ENCODE results near the gene HECW1. TPM values are rescaled to one million over a fixed set of nuclear protein-coding genes. Genes with fewer than 3 reads are reported as not detected.

HECW1 gene
- total and polyA plus RNA-seq, 4 experiments from 2014 or later: not detected

DNA sequence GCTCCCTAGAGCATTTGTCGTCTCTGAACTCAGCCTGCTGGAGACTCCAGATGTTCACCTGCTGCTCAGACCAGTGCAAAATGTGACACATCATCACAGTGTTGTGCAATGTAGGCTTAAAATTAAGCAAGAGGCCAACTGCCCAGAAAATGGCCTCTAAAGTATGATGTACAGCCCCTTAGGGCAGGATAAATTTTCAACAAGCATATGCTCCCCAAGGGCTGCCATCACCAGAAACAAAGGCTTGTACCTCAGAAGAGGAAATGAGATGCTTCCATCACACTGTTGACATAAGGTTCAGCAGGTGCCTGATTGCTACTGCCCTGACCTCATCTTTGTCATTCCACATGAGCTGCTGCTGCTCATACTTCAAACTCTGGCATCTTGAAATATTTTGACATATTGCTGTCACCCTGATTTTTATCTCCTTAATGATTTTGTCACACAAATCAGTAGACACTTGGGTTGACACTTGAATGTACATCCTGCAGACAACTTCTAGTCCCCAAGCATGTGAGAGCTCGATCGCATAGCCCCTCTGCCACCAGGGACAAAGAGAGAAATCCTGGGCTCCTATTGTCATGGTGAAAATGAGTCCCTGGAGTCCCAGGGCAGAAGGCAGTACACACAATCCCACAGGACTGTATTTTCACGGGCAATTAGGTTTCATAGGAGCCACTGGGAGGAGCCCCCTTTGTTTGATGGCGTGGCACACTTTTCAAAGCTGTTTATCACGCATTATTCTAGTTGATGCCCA lies 250.8 kb downstream of the HECW1 start:
- intact Hi-C loops (cut with micrococcal nuclease): no loop called here
- DNase-seq: no peak
- no peaks in the 10 kb centered on the region for H3K4me1 ChIP-seq (ENCODE audit: insufficient read depth, low read length)
- peaks cover 0 to 2% (median 0%) of the 10 kb centered on the region in 8 donors for H3K9me3 Mint-ChIP-seq
- H3K4me3 Mint-ChIP-seq: no peak overlapping the region
- no peak overlapping the region for H3K27ac Mint-ChIP-seq
- CTCF ChIA-PET (ENCODE audit: partially characterized antibody): interaction anchor here (1.0 kb wide), 1 partner anchor 13 kb away, joined by 3 read pairs; no protein-coding TSS in a partner anchor
- no peaks in the 10 kb centered on the region for H3K9me3 ChIP-seq (ENCODE audit: control insufficient read depth in 1 of 2, low read length in 2 of 2)
- H3K27me3 Mint-ChIP-seq: peaks cover 3 to 4% of the 10 kb centered on the region in 2 donors
- H3K36me3 ChIP-seq (ENCODE audit: insufficient read depth, low read length): no peaks in the 10 kb centered on the region
- H3K4me3 ChIP-seq (ENCODE audit: low read length in 2 of 2): no peak overlapping the region
- H3K36me3 Mint-ChIP-seq: no peaks in the 10 kb centered on the region
- POLR2A ChIA-PET (ENCODE audit: partially characterized antibody): no interaction called here
- H3K4me1 Mint-ChIP-seq: no peaks in the 10 kb centered on the region
- no peaks in the 10 kb centered on the region for H3K27me3 ChIP-seq (ENCODE audit: insufficient read depth, low read length)
- H3K27ac ChIP-seq (ENCODE audit: low read depth, low read length): no peak overlapping the region

DNA sequence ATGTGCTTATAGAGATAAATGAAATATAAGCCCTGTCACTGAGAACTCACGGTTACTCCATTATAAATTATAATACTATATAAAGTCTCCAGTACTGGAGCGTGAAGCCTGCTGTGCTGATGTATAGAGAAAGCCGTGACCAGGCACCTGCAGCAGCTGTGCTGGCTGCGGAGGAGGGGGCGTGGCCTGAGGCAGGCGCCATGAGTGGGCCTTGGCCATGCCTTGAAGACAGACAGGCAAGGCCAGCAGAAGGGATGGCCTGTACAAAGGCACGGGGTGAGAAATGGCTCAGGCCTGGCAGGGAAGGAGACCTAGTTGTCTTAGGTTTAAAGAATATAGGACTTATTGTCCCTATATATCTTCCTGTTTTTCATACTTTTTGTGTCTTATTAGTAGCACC lies 251.9 kb downstream of the HECW1 start:
- H3K27me3 Mint-ChIP-seq: peaks cover 2 to 3% of the 10 kb centered on the region in 2 donors
- POLR2A ChIA-PET (ENCODE audit: partially characterized antibody): no interaction called here

DNA sequence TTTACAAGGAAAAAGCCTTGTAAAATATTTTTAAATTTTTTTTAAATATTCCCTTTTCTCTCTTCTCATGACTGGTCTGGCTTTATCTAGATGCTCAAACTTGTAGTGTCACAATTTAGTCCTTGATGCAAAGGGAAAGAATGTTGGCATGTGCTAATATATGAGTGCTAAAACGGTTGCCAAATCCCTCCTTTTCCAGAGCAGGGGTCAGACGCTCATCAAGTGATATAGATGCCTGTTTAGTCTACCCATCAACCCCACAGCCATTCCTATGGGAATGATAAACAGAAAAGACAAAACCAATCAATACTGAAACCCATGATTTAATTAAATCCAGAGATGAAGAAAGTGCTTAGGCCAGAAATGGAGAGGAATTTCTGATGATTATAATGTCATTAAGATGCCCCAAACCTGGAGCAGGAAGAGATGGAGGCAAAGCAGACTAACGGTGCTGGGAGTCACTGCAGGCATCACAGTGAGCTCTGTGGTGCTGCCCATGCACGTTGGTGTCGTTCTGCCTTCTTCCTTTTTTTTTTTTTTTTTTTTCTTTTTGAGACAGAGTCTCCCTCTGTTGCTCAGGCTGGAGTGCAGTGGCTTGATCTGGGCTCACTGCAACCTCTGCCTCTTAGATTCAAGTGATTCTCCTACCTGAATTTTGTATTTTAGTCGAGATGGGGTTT lies 260.4 kb downstream of the HECW1 start:
- H3K27ac Mint-ChIP-seq: no peak overlapping the region
- ChIA-PET POLR2A (ENCODE audit: partially characterized antibody) (no interaction called here), CTCF (ENCODE audit: partially characterized antibody) (no interaction called here)
- no peak for DNase-seq
- H3K27me3 ChIP-seq (ENCODE audit: insufficient read depth, low read length): no peaks in the 10 kb centered on the region
- no peak overlapping the region for H3K4me3 Mint-ChIP-seq
- H3K4me1 ChIP-seq (ENCODE audit: insufficient read depth, low read length): no peaks in the 10 kb centered on the region
- no peak overlapping the region for H3K4me3 ChIP-seq (ENCODE audit: low read length in 2 of 2)
- intact Hi-C loops (cut with micrococcal nuclease): no loop called here
- H3K27me3 Mint-ChIP-seq: peaks cover 2 to 5% of the 10 kb centered on the region in 2 donors
- no peaks in the 10 kb centered on the region for H3K36me3 ChIP-seq (ENCODE audit: insufficient read depth, low read length)
- no peaks in the 10 kb centered on the region for H3K36me3 Mint-ChIP-seq
- no peaks in the 10 kb centered on the region for H3K4me1 Mint-ChIP-seq
- H3K9me3 Mint-ChIP-seq: peaks cover 0 to 1% (median 0%) of the 10 kb centered on the region in 8 donors
- H3K9me3 ChIP-seq (ENCODE audit: control insufficient read depth in 1 of 2, low read length in 2 of 2): no peaks in the 10 kb centered on the region
- H3K27ac ChIP-seq (ENCODE audit: low read depth, low read length): no peak overlapping the region

More for the DNA sequence above, 251.9 kb downstream of the HECW1 start:
- H3K4me3 Mint-ChIP-seq: no peak overlapping the region
- no peaks in the 10 kb centered on the region for H3K36me3 Mint-ChIP-seq
- no peak for DNase-seq
- H3K4me1 Mint-ChIP-seq: no peaks in the 10 kb centered on the region
- H3K4me3 ChIP-seq (ENCODE audit: low read length in 2 of 2): no peak overlapping the region
- intact Hi-C loops (cut with micrococcal nuclease): no loop called here
- H3K27ac Mint-ChIP-seq: no peak overlapping the region
- H3K27me3 ChIP-seq (ENCODE audit: insufficient read depth, low read length): no peaks in the 10 kb centered on the region
- CTCF ChIA-PET (ENCODE audit: partially characterized antibody): no interaction called here
- H3K4me1 ChIP-seq (ENCODE audit: insufficient read depth, low read length): no peaks in the 10 kb centered on the region
- no peaks in the 10 kb centered on the region for H3K36me3 ChIP-seq (ENCODE audit: insufficient read depth, low read length)
- H3K27ac ChIP-seq (ENCODE audit: low read depth, low read length): no peak overlapping the region
- H3K9me3 ChIP-seq (ENCODE audit: control insufficient read depth in 1 of 2, low read length in 2 of 2): no peaks in the 10 kb centered on the region
- H3K9me3 Mint-ChIP-seq: peaks cover 0 to 2% (median 0%) of the 10 kb centered on the region in 8 donors

DNA sequence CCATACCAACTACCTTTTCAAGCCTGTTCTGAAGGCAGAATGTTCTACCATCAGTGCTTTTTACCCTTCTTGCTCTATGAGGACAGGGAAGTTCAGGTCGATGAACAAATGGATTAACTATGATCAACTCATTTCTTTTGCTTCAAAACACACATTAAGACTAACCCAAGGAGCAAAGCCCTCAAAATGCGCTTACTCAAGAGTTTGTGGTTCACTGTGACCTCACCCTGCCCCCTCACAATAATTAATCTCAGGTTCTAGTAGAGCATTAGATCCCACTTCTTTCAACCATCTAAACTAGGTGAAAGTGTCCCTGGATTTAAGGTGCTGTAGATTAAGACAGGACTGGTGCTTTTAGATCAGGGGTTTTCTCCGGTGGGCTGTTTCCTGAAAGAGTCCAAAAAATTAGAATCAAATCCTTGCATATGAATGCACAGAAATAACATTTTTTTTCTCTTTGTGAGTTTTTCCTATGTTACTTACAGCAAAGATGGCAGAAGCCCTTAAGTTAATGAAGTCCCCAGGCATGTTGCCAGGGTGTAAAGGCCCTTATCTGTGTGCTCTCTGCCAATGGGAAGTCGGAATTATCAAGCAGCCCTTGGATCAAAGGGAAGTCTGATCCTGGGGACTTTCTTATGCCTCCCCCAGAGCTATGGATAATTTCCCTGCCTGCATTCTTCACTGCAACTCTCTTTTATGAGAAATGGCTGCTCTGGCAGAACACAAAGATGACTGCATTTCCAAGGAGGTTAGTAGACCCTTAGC lies 264.9 kb downstream of the HECW1 start:
- H3K4me3 Mint-ChIP-seq: no peak overlapping the region
- Histone ChIP-seq H3K36me3 (ENCODE audit: insufficient read depth, low read length) (no peaks in the 10 kb centered on the region), H3K4me3 (ENCODE audit: low read length in 2 of 2) (no peak overlapping the region), H3K4me1 (ENCODE audit: insufficient read depth, low read length) (no peaks in the 10 kb centered on the region), H3K27me3 (ENCODE audit: insufficient read depth, low read length) (no peaks in the 10 kb centered on the region), H3K9me3 (ENCODE audit: control insufficient read depth in 1 of 2, low read length in 2 of 2) (no peaks in the 10 kb centered on the region), H3K27ac (ENCODE audit: low read depth, low read length) (no peak overlapping the region)
- H3K4me1 Mint-ChIP-seq: no peaks in the 10 kb centered on the region
- H3K36me3 Mint-ChIP-seq: no peaks in the 10 kb centered on the region
- intact Hi-C loops (cut with micrococcal nuclease): no loop called here
- CTCF ChIA-PET (ENCODE audit: partially characterized antibody): no interaction called here
- no peak overlapping the region for H3K27ac Mint-ChIP-seq
- POLR2A ChIA-PET (ENCODE audit: partially characterized antibody): no interaction called here
- DNase-seq: no peak
- peaks cover 7 to 11% of the 10 kb centered on the region in 2 donors for H3K27me3 Mint-ChIP-seq
- no peaks in the 10 kb centered on the region for H3K9me3 Mint-ChIP-seq

DNA sequence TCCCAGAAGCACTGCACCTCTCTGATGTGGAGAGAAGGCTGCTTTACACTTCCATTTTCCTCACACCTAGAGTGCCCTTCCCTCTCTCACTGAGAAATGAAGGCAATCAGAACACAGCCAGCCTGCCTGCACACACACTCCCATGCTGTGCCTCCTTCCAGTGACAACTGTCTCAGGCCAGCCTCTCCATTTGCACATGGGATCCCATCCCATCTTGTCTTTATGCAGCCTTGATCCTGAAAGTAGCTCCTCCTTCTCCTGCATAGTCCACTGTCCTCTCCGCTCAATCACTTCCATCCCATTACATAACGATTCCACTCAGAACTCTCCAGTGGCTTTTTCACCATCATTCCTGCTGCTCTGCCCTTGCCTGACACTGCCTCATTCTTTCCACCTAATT lies 266.8 kb downstream of the HECW1 start:
- intact Hi-C loops (cut with micrococcal nuclease): no loop called here
- Mint-ChIP-seq H3K27me3 (peaks cover 5 to 17% of the 10 kb centered on the region in 2 donors), H3K36me3 (no peaks in the 10 kb centered on the region), H3K27ac (no peak overlapping the region), H3K4me1 (no peaks in the 10 kb centered on the region), H3K9me3 (peaks cover 0 to 1% (median 0%) of the 10 kb centered on the region in 8 donors), H3K4me3 (no peak overlapping the region)
- no peaks in the 10 kb centered on the region for H3K36me3 ChIP-seq (ENCODE audit: insufficient read depth, low read length)
- DNase-seq: no peak
- H3K27ac ChIP-seq (ENCODE audit: low read depth, low read length): no peak overlapping the region
- no peak overlapping the region for H3K4me3 ChIP-seq (ENCODE audit: low read length in 2 of 2)
- POLR2A ChIA-PET (ENCODE audit: partially characterized antibody): no interaction called here
- H3K9me3 ChIP-seq (ENCODE audit: control insufficient read depth in 1 of 2, low read length in 2 of 2): no peaks in the 10 kb centered on the region
- CTCF ChIA-PET (ENCODE audit: partially characterized antibody): no interaction called here
- no peaks in the 10 kb centered on the region for H3K4me1 ChIP-seq (ENCODE audit: insufficient read depth, low read length)
- H3K27me3 ChIP-seq (ENCODE audit: insufficient read depth, low read length): no peaks in the 10 kb centered on the region

DNA sequence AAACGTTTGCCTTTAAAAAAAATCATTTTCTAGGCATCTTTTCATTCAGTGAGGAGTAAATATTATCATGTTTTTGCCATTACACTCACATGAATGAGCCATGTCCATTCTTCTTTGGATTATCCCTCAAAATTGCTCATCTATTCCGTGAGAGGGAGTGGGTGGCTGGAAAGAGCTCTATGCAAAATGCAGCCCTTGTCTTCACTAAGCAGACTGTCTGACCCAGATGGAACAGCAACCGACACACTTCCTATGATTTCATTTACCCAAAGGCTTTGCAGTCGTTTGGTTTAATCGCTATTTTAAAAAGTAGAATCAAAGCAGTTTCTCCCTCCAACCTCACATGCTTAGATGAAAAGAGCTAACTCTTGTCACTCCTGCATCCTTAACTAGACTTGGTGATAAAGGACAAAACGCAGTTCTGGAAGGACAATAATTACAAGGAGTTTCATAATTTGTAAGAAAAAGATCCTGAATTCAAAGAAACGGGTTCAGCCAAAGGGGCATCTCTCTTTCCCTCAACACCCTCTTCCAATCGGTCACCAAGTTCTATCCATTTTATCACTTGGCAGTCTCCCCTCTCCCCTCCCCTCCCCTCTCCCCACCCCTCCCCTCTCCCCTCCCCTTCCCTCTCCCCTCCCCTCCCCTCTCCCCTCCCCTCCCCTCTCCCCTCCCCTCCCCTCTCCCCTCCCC lies 272.3 kb downstream of the HECW1 start:
- no peaks in the 10 kb centered on the region for H3K36me3 ChIP-seq (ENCODE audit: insufficient read depth, low read length)
- no peaks in the 10 kb centered on the region for H3K9me3 ChIP-seq (ENCODE audit: control insufficient read depth in 1 of 2, low read length in 2 of 2)
- H3K4me1 Mint-ChIP-seq: peaks cover 2 to 5% (median 4%) of the 10 kb centered on the region in 4 donors
- peaks cover 7 to 21% of the 10 kb centered on the region in 2 donors for H3K27me3 Mint-ChIP-seq
- DNase-seq: no peak
- intact Hi-C loops (cut with micrococcal nuclease): no loop called here
- no peak overlapping the region for H3K27ac Mint-ChIP-seq
- H3K27ac ChIP-seq (ENCODE audit: low read depth, low read length): no peak overlapping the region
- H3K4me1 ChIP-seq (ENCODE audit: insufficient read depth, low read length): no peaks in the 10 kb centered on the region
- ChIA-PET POLR2A (ENCODE audit: partially characterized antibody) (no interaction called here), CTCF (ENCODE audit: partially characterized antibody) (no interaction called here)
- no peaks in the 10 kb centered on the region for H3K27me3 ChIP-seq (ENCODE audit: insufficient read depth, low read length)
- no peak overlapping the region for H3K4me3 Mint-ChIP-seq
- no peak overlapping the region for H3K4me3 ChIP-seq (ENCODE audit: low read length in 2 of 2)
- H3K36me3 Mint-ChIP-seq: no peaks in the 10 kb centered on the region
- peaks cover 0 to 6% (median 0%) of the 10 kb centered on the region in 8 donors for H3K9me3 Mint-ChIP-seq

DNA sequence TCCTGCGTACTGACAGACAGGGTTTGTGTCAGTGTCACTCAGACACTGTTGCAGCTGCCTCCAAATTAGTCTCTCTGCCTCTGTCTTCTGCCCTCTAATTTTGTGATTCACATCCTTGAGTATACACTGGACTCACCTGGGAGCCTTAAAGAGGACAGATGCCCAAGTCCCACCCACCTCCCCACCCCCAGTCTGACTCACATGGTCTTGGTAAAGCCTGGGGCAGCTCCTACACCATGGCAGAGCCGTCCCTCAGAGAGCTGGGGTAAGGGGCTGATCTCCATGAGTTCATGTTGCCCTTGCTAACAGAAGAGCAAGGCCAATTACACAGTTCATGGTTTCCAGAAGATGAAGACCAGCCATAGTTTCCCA lies 272.8 kb downstream of the HECW1 start:
- ChIA-PET POLR2A (ENCODE audit: partially characterized antibody) (no interaction called here), CTCF (ENCODE audit: partially characterized antibody) (no interaction called here)
- Histone ChIP-seq H3K4me1 (ENCODE audit: insufficient read depth, low read length) (no peaks in the 10 kb centered on the region), H3K9me3 (ENCODE audit: control insufficient read depth in 1 of 2, low read length in 2 of 2) (no peaks in the 10 kb centered on the region), H3K27ac (ENCODE audit: low read depth, low read length) (no peak overlapping the region), H3K36me3 (ENCODE audit: insufficient read depth, low read length) (no peaks in the 10 kb centered on the region), H3K4me3 (ENCODE audit: low read length in 2 of 2) (no peak overlapping the region), H3K27me3 (ENCODE audit: insufficient read depth, low read length) (no peaks in the 10 kb centered on the region)
- peaks cover 5 to 21% of the 10 kb centered on the region in 2 donors for H3K27me3 Mint-ChIP-seq
- H3K36me3 Mint-ChIP-seq: no peaks in the 10 kb centered on the region
- peaks cover 2 to 5% (median 4%) of the 10 kb centered on the region in 4 donors for H3K4me1 Mint-ChIP-seq
- intact Hi-C loops (cut with micrococcal nuclease): no loop called here
- no peak overlapping the region for H3K27ac Mint-ChIP-seq
- peaks cover 0 to 6% (median 0%) of the 10 kb centered on the region in 8 donors for H3K9me3 Mint-ChIP-seq
- no peak overlapping the region for H3K4me3 Mint-ChIP-seq
- no peak for DNase-seq

Data from CD4-positive, alpha-beta memory T cell (primary cell).